IPS-NIHi7 (cell line): Measurements from ENCODE around the gene SPPL2C.

Experiments used
- DNase-seq: peaks from one replicate; pipeline ENCODE4 v3.0.0; 2012; ENCODE audit warnings: mixed read lengths; ENCODE audit errors: extremely low spot score

The SPPL2C gene, protein sequence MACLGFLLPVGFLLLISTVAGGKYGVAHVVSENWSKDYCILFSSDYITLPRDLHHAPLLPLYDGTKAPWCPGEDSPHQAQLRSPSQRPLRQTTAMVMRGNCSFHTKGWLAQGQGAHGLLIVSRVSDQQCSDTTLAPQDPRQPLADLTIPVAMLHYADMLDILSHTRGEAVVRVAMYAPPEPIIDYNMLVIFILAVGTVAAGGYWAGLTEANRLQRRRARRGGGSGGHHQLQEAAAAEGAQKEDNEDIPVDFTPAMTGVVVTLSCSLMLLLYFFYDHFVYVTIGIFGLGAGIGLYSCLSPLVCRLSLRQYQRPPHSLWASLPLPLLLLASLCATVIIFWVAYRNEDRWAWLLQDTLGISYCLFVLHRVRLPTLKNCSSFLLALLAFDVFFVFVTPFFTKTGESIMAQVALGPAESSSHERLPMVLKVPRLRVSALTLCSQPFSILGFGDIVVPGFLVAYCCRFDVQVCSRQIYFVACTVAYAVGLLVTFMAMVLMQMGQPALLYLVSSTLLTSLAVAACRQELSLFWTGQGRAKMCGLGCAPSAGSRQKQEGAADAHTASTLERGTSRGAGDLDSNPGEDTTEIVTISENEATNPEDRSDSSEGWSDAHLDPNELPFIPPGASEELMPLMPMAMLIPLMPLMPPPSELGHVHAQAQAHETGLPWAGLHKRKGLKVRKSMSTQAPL

DNA sequence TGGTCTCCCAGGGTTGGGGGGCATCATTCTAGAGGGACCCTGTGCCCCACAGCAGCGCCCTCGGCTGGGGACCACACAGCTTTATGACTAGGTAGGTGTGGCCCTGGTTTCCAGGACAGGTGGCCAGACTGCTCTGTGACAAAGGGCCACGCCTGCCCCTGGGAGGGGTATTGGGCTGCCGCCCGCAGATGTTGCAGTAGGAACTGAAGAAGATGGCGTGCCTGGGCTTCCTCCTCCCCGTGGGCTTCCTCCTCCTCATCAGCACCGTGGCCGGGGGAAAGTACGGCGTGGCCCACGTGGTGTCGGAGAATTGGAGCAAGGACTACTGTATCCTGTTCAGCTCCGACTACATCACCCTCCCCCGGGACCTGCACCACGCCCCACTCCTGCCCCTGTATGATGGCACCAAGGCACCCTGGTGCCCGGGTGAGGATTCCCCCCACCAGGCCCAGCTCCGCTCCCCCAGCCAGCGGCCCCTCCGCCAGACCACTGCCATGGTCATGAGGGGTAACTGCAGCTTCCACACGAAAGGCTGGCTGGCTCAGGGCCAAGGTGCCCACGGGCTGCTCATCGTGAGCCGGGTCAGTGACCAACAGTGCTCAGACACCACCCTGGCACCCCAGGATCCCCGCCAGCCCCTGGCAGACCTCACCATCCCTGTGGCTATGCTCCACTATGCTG is at the start of gene SPPL2C:
Gene SPPL2C (plus strand): TSS at position 187 of the 681 bp plus-strand sequence. CDS start 26 bp downstream, at position 213.
- no peak for DNase-seq

DNA sequence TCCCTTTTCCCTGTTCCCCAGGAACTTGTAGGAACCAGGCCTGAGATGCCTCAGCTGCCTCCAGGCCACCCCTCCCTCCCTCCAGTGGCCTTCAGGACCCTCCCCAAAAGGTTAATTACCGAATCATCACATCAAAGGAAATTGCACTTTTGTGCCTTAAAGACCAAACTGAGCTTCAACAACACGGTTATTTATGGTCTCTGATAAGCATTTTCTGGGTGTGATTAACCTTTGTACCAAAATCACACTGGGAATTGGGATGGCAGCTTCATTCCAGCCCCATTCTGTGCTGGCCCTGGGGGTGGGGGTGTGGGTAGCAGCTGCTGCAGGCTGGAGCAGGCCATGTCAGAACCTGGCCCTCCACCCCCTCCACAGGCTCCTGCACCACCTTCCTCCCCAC is 43.9 kb upstream of the SPPL2C start:
- no peak for DNase-seq

DNA sequence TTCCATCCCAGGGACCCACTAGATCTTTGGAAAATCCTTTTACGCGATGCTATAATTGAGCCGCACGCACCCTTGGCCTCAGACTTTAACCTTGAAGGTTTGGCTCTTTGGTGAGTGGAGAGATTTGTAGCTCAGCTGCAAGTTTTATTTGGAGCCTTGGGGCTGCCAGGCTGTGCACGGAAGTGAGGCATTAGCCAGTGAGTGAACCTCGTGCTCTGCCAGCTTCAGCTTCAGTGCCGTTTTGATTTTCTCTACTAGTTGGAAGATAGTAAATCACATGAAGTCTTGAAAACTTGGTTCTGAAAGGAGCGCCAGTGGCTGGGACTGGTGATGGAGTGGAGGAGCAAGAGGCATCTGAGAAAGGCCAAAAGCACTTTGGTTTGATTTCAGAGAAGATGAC is 43.3 kb upstream of the SPPL2C start:
- DNase-seq, result no peak

DNA sequence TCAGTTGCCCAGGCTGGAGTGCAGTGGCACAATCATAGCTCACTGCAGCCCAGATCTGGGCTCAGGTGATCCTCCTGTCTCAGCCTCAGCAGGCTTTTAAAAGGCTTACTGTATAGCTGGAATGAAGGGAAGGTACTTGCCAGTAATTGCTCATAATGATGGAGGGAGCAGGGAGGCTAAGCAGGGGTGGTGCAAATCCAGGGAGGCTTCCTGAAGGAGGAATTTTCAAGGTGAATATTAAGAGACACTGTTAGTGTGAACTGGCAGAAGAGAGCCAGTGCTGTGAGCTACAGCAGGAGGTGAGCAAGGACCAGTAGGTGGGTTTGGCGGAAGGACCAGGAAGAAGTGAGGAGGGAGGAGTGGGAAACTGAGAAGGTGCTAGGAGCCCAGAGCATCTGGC is 35.8 kb upstream of the SPPL2C start:
- no peak for DNase-seq

DNA sequence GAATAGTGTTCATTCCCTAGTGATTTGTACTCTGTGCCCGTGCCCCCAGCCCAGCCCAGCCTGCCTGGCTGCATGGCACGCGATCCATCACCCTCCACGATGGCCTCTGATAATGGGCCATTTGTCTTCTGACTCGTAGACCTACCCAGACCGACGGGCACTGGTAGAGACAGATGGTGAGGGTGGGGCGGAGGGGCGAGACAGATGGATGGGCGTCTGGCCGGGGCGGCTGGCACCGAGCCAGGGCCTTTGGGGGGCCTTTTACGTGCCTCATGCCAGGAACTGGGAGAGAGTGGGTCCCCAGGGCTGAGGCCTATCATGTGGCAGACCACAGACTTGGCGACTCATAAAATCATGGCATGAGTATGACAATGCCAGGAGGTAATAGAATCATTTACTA is 35.2 kb upstream of the SPPL2C start:
- DNase-seq, result no peak

DNA sequence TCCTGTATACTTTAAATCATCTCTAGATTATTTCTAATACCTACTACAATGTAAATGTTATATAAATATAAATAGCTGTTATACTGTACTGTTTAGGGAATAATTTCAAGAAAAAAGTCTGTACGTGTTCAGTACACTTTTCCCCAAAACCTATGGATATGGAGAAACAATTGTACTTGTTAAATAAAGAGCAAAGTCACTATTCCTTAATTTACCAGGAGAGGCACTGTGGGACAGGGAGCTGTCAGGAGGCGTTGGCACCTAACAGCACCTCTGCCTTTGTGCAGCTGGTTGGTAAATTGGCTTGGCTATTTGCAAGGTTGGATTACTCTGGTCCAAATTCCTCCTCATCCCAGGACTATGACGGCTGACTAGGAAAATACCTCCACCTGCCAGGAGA is 32.6 kb upstream of the SPPL2C start:
- peak; percentile 40 for DNase-seq

DNA sequence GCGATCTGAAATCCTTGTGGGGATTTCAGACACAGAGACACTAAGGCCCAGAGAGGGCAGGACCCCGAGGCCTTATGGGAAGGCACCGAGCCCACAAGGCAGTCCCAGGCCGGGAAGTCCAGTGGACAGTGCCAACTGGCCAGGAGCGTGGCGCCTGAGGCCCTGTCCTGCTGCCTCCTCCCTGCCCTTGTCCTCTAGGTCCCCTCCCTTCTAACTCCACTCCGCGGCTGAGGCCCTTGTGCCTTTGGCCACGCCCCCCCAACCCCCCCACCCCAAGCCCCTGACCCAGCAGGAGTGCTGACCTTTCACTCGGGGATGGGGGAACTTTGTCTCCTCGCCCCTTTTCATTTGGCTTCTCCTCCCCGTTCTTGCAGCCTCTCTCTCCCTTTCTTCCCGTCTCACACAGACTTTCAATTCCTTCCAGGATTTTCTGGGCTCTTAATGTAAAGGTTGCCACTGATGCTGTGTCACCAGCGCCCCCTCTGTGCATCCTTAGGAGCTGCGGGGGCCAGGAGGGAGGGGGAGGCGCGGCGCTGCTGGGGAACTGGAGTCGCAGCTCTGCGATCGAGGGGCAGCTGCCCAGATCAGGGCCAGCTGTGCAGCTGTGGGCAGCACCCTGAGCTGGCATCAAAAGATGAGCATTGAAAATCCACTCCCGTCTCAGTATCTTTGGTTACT is 31.5 kb upstream of the SPPL2C start:
- DNase-seq, result peak; percentile 89

DNA sequence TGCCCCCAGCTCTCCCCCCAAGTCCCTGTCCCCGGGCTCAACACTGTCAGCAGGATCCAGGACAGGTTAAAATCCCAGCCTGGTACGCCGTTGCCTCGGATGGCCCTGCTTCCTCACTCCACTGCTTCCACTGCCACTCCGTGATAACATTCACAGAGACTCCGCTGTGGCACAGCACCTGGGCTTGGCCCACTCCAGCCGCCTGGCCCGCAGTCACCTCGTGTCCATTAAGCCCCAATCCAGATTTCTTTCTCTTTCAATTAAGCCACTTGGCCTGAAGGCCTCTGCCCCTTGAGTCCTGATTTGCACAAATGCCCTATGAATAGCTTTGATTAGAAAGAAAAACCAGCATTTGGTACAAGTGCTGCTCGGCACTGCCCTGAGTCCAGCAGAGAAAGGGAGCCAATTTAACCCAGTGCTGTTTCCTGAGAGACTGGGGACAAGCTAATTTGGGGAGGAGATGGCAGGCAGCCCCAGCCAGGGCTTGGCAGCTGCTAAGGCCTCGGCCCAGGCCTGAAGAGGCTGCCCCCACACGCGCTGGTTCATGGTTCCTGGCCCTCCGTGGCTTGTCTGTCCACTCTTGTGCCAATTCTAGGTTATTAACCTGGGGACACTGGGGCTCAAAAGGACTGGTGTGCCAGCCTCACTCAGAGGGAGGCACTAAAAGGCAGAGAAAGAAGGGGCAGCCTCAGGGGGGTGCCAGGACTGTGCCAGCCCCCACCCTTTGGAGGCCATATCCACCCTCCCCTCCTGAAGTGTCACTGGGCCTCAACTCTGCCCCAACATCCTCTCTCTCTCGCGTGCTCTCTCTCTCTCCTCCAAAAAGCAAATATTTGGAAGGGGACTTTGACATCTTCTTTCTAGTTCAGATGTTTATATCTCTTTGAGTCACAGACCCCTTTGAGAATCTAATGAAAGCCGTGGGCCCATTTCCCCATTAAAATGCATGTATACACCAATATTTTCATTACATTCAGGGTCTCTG is 29.8 kb upstream of the SPPL2C start:
- DNase-seq, result no peak

DNA sequence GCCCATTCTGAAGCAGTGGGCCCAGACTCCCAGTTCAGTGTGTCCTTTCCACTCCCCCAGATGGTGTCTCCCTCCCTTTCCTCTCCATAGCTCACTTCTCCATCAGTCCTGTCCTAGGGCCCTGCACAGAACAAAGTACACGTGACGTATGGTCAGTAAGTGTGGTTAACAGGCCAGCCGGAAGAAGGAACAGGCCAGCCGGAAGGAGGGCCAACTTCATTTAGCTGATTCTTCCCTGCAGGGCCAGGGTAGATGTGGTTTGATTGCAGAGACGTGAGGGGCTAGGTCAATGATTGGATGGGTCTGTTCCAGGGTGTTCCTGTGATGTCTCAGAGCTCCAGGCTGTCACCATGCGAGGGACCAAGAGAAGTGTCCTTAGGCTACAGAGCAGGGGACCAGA is 28.9 kb upstream of the SPPL2C start:
- no peak for DNase-seq

DNA sequence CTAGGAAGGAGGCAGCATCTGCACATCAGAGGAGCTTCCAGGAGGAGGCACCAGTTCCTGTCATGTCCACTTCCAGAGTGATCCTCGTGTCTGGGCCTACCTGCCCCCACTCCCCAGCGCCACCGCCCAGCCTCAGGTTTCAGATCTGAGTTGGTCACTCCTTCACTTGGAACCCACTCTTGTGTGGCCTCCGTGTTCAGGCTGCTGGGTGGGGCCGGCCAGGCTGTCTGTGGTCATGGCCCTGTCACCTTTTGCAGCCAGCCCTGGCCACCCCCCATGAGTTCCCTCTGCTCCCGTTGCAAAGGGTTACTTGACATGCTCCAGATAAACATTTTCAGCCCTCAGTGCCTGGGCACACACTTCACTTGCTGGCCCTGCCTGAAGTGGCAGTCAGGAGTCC is 26.6 kb upstream of the SPPL2C start:
- no peak for DNase-seq

DNA sequence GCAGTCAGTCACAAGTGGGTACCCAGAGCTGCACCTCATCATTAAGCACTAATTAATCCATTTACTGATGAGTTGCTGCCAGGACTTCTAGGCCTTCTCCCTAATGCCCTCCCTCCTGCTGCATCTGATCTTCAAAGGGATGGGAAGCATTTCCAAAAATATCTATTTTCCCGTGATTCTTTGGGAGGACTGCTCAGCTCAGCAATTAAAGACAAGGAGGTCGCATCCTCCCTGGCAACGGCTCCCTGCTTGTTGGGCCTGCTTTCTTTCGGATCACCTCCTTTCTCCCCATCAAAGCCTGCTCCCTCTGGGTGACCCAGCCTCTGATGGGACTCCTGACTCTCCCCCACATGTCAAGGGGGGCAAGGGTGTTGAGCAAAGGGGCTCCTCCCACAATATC is 26.0 kb upstream of the SPPL2C start:
- DNase-seq, result no peak

DNA sequence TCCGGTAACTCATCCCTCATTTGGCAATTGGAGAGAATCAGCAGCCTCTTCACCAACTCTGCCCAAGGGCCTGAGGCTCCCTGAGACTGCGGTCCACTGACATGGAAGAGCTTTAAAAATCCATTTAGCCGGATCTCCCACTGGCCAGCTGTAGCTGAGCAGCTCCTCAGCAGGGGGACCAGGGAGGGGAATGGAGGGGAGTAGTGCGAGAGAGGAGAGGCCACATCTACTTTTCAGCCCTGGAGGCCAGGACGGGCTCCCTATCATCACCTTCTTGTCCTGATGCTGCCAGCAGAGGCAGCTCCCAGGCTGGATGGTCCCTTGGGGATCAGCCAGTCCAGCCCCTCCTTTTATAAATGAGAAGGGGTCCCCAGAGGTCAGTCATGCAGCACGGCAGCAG is 25.0 kb upstream of the SPPL2C start:
- no peak for DNase-seq

DNA sequence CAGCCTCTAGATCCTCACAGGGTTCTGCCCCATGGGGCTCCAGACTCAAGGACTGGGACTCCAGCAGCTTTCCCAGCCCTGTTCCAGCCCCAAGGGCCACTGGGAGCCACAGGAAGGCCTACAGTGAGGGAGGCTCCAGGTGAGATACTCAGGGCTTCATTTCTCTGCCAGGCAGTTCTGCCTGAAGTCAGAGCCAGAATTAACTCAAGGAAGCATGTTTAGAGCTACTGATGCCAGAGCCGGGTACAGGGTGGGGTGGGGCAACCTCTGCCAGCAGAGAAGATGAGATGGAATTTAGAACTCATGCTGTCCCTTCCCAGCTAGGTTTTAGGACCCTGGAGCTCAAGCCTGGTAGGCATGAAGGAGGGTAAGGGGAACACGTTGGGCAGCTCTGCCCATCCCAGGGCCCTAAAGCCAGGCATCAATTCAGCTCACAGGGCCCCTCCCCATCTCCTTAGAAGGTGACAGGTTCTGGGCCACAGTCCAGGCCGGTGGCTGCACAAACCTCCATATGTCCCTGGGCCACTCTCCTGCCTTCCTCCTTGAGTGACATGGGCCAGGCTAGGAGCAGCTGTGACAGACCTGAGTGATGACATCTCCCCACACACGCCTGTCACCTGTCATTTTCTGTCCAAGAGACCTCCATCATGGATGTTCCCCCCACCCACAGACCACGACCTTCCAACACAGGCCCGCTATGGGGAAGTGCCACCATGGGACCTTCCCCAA is 24.5 kb upstream of the SPPL2C start:
- DNase-seq, result no peak

DNA sequence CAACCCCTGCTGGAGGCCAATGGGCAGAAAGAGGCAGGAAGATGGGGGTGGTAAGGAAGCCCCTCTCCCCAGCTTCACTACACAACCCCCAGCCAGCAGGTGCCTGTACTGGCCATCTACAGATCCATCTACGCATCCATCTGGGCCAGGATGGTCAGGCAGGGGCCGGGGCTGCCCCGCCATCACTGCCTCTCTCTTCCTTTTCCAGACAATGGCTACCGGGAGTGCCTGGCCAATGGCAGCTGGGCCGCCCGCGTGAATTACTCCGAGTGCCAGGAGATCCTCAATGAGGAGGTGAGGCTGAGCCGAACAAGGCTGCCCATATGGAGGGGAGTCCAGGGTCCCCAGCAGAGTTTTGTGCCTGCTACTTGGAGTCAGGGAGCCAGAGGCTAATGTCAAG is 23.5 kb upstream of the SPPL2C start:
- no peak for DNase-seq

DNA sequence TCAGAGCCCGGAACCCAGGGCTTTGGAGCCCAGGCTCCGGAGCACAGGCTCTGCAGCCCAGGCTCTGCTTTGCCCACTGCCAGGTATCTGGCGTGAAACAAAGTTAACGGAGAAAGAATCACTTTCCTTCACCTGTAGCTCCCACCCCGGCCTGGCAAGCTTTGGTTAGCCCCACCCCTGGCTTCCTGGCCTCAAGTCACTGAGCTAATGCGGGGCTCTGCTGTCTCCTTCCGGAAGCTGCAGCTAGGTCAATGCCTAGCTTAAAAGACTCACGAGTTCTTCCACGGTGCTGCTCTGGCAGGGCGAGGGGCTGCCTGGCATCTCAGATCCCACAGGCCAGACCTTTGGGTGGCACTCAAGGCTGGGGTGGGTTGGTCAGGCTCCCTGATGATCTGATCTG is 21.1 kb upstream of the SPPL2C start:
- DNase-seq, result peak; percentile 31

DNA sequence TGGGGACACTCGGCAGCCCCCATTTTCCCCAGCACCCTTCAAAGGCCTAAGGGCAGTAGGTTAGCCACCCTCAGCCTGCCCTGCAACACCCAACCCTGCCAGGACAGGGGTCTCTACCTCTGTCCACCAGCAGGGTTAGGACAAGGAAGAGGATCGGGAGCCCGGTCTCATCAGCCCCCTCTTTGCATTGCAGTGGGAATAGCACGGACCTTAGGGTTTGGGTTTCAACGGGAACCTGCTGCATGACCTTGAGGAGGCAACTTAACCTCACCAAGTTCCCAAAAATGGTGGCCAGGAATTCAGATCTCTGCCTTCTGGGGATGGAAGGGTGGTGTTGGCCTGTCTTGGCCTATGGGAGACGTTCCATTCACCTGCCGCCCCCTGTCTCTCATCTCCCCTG is 20.2 kb upstream of the SPPL2C start:
- DNase-seq, result peak; percentile 46

DNA sequence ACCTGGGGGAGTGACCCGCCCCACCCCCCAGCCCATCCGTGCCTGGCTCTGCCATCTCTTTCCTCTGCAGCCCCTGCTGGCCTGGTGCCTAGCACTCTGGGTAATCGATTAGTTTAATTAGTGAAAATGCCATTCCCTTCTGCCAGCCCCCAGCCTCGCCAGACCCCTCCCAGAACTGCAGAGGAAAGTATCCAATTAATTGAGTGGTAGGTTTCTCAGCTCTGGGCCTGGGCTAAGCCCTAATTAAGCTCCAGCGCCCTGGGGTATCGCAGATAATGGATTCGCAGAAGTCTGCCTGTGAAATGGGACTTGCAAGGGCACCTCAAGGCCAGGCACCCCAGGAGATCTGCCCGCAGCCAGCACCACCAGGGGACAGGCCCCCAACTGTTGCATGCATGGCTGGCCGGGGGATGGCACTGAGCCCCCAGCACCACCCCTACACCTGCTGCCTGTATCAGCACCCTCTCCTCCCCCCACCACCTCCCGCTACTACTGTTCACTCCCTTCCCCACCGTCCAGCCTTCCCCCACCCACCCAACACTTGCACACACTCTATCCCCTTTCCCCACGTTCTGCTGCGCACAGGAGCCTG is 19.7 kb upstream of the SPPL2C start:
- DNase-seq, result no peak

DNA sequence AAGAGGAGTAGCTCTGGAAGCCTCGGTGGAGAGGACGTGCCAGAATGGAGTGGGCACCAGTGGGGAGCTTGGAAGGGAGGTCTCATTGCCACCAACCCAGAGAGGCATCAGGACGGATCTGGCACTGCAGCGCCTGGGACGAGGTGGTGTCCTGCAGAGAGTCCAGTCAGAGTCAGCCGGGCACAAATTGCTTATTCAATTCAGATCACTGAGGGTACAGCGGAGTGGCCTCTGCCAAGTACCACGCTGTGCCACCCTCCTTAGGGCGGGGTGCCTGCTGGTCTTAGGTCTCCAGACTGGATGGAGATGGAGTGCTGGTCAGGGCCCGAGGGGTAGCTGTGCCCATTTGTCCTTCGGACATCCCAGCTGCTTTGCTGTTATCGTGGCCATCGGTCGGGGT is 18.9 kb upstream of the SPPL2C start:
- DNase-seq, result no peak

DNA sequence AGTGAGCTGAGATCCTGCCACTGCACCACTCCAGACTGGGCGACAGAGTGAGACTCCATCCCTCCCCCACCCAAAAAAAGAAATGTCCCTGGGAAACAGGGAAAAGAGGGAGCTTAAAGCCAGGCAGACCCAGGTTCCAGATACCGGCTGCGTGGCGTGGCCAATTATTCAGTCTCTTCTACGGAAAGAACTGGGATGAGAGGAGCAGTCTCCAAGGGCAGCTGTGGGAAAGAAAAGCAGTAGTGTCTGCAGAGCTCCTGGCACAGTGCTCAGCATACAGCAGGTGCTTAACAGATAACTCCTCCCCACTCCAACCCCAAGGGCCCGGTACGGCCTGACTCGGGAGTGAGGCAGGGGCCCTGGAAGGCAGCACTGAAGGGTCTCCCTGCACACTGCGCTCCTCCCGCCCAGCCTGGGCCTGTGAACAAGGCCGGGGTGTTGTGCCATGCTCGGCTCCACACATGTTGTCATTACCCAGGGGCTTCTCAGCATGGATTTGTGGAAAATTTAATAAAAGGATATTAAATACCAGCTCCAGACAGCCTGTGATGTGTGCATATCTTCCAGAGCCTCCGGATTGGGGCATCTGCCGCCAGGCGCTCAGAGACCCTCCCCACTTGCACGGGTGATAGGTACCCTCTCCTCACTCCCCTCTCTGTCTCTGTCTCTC is 17.6 kb upstream of the SPPL2C start:
- no peak for DNase-seq
